Measurements from ENCODE around the gene GIGYF1.
"Not testable (repeated sequence)": the region's sequence is repeated elsewhere in the genome, so short reads cannot be mapped to it uniquely, and the experiment has no call there.

GIGYF1 gene

DNA sequence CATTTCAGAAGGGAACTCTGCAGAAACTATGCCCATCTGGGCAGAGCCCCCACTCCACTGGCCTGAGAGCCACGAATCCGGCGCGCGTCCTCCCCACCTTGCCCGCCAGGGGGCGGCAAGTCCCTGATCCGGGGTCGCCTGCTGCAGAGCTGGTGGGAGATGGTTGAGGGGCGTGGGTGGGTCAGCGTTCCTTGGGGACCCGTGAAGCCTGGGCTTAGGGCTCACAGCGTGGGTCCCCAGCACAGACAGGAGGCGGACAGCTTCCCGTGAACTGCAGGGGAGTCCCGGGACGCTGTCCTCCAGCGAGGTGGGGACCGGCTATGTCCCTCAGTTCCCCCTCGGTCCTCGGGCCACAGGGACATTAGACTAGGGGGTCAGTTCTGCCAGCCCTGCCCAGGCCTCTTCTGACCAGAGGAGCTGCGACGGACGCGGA, 11.3 kb upstream of the GIGYF1 start:
- TF ChIP-seq, protein P1, sequence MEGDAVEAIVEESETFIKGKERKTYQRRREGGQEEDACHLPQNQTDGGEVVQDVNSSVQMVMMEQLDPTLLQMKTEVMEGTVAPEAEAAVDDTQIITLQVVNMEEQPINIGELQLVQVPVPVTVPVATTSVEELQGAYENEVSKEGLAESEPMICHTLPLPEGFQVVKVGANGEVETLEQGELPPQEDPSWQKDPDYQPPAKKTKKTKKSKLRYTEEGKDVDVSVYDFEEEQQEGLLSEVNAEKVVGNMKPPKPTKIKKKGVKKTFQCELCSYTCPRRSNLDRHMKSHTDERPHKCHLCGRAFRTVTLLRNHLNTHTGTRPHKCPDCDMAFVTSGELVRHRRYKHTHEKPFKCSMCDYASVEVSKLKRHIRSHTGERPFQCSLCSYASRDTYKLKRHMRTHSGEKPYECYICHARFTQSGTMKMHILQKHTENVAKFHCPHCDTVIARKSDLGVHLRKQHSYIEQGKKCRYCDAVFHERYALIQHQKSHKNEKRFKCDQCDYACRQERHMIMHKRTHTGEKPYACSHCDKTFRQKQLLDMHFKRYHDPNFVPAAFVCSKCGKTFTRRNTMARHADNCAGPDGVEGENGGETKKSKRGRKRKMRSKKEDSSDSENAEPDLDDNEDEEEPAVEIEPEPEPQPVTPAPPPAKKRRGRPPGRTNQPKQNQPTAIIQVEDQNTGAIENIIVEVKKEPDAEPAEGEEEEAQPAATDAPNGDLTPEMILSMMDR (IDR thresholded peaks at IDR 0.05; ENCODE audit: low read depth, low read length), result peak; percentile 91
- DNase-seq, result peak; percentile 85
- H3K36me3 ChIP-seq, result peaks cover 24% of the 10 kb centered on the region
- H3K27ac ChIP-seq, result peak overlapping the region; percentile 93
- peaks cover 2% of the 10 kb centered on the region for H3K27me3 ChIP-seq (ENCODE audit: insufficient read depth, low read depth, severe bottlenecking)
- no peaks in the 10 kb centered on the region for H3K9me3 ChIP-seq (ENCODE audit: severe bottlenecking)
- H3K4me3 ChIP-seq (ENCODE audit: low read depth, low read length), result peak overlapping the region; percentile 63

DNA sequence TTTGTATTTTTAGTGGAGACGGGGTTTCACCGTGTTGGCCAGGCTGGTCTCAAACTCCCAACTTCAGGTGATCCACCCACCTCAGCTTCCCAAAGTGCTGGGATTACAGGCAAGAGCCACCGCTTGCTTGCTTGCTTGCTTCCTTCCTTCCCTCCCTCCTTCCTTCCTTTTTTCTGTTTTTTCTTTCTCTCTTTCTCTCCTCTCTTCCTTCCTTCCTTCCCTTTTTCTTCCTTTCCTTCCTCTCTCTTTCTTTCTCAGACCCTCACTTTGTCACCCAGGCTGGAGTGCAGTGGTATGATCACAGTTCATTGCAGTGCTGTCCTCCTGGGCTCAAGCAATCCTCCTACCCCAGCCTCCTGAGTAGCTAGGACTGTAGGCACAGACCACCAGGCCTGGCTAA, 7.0 kb upstream of the GIGYF1 start:
- H3K36me3 ChIP-seq; H3K4me3 ChIP-seq (ENCODE audit: low read depth, low read length); H3K27ac ChIP-seq; H3K9me3 ChIP-seq (ENCODE audit: severe bottlenecking); DNase-seq: not testable (repeated sequence)
- H3K27me3 ChIP-seq (ENCODE audit: insufficient read depth, low read depth, severe bottlenecking), result peaks cover 11% of the 10 kb centered on the region

DNA sequence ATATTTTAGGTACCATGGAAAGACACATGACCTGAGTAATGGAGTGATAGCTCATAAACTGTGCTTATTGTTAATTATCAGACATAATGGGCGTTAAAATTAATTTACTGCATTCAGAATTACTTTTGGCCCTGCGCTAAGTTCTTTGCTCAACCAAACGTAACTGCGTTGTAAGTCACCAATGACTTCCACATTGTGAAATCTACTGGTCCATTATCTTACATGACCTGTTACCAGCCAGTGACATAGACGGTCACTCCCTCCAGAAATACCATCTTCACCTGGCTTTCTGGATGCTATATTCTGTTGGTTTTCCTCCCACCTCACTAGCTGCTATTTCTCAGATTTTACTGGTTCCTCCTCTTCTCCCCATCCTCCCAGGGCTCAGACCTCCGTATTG, 5.0 kb upstream of the GIGYF1 start:
- TF ChIP-seq, protein P1 (IDR thresholded peaks at IDR 0.05; ENCODE audit: low read depth, low read length), result no peak
- Histone ChIP-seq H3K9me3 (ENCODE audit: severe bottlenecking) (no peaks in the 10 kb centered on the region), H3K27ac (no peak overlapping the region), H3K27me3 (ENCODE audit: insufficient read depth, low read depth, severe bottlenecking) (peaks cover 11% of the 10 kb centered on the region), H3K4me3 (ENCODE audit: low read depth, low read length) (no peak overlapping the region), H3K36me3 (no peaks in the 10 kb centered on the region)
- no peak for DNase-seq

DNA sequence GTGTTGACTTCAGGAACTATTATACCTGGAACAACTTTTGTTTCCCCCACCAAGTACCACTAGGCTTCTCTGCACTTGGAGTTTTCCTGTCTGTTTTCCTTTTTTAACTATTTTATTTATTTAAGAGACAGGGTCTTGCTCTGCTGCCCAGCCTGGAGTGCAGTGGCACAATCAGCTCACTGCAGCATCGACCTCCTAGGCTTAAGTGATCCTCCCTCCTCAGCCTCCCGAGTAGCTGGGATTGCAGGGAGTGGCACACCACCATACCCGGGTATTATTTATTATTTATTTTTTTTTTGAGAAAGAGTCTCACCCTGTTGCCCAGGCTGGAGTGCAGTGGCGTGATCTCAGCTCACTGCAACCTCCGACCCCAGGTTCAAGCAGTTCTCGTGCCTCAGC, 2.1 kb upstream of the GIGYF1 start:
- Histone ChIP-seq H3K27ac (no peak overlapping the region), H3K4me3 (ENCODE audit: low read depth, low read length) (no peak overlapping the region), H3K9me3 (ENCODE audit: severe bottlenecking) (no peaks in the 10 kb centered on the region), H3K36me3 (peaks cover 12% of the 10 kb centered on the region), H3K27me3 (ENCODE audit: insufficient read depth, low read depth, severe bottlenecking) (peaks cover 9% of the 10 kb centered on the region)
- no peak for DNase-seq
- TF ChIP-seq, protein P1 (IDR thresholded peaks at IDR 0.05; ENCODE audit: low read depth, low read length), result no peak

DNA sequence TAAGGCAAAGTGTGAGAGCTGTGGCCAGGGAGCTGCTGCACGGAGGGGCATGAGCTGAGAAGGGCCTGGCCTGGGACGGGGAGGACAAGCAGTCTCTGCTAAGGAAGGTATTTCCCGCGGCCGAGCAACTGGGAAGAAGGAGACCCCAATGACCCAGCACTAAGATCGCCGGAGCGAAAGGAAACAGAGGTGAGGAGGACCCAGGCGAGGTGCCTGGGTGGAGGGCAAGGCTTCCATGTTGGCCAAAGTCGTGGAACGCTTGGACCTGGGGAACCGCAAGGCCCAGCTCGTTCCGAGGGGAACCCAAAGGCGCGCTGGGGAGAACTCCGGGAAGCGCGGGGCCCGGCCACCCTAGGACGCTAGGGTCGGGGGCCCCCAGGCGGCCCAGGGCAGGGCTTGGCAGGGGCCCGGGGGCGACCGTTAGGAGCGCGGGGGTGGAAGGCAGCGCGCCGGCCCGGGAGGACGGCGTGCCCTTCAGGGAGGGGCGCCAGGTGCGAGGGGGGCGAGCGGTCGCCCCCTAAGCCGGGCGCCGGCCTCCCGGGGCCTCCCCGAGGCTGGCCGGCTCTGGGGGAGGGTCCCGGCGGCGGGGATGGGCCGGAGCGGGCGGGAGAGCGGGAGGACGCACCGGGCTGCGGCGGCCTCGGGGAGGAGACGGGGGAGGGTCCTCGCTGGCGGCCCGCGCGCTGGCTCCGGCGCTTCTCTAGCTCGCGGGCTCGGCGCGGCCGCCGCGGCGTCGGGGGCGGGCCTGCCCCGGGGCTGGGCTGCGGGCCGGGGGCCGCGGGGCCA, 545 bp downstream of the GIGYF1 start:
- peak overlapping the region; percentile 86 for H3K27ac ChIP-seq
- TF ChIP-seq, protein P1 (IDR thresholded peaks at IDR 0.05; ENCODE audit: low read depth, low read length), result no peak

DNA sequence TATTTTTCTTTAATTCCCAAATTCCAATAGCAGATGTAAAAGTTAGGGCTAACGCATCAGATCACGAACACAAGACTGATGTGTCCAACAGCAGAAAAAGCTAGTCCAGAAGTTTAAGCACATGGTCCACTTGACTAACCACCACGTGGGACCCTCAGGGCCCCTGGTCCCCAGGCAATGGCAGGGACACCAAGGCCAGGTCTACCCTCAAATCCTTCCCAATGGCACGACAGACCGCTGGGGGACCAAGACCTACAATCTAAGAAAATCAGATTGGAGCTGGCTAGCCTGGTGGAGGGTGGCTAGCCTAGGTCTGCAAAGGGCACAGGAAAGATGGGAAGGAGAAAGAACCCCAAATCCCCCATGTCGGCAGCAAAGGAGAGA, 1.5 kb downstream of the GIGYF1 start:
- DNase-seq, result no peak
- H3K4me3 ChIP-seq (ENCODE audit: low read depth, low read length), result peak overlapping the region; percentile 91
- H3K9me3 ChIP-seq (ENCODE audit: severe bottlenecking), result no peaks in the 10 kb centered on the region
- TF ChIP-seq, protein P1 (IDR thresholded peaks at IDR 0.05; ENCODE audit: low read depth, low read length), result no peak
- H3K27ac ChIP-seq, result no peak overlapping the region
- peaks cover 42% of the 10 kb centered on the region for H3K36me3 ChIP-seq
- no peaks in the 10 kb centered on the region for H3K27me3 ChIP-seq (ENCODE audit: insufficient read depth, low read depth, severe bottlenecking)

More for the DNA sequence above, 545 bp downstream of the GIGYF1 start:
- H3K4me3 ChIP-seq (ENCODE audit: low read depth, low read length), result peak overlapping the region; percentile 91
- no peaks in the 10 kb centered on the region for H3K27me3 ChIP-seq (ENCODE audit: insufficient read depth, low read depth, severe bottlenecking)
- H3K36me3 ChIP-seq, result peaks cover 33% of the 10 kb centered on the region
- DNase-seq, result no peak
- no peaks in the 10 kb centered on the region for H3K9me3 ChIP-seq (ENCODE audit: severe bottlenecking)
